Muscle of back (tissue), 11 donors: ENCODE results near the gene GPR146. TPM values are rescaled to one million over a fixed set of nuclear protein-coding genes. Genes with fewer than 3 reads are reported as not detected.

Experiments
- DNase-seq, 3 donors: peaks; one replicate each; pipeline versions ENCODE4 v3.0.0 to v3.0.0-alpha.2; 2013
- polyA plus RNA-seq, 10 donors: library from polyadenylated mRNA; unstranded; fragments of 120-200 nt; gene quantifications; one replicate each; pipeline ENCODE4 v1.2.1, GENCODE V29; 2013; ENCODE audit not compliant: insufficient read length in 10 of 10

Gene GPR146
- polyA plus RNA-seq, 10 donors, result 1.4 to 4.4 (median 3.2) TPM

- DNase-seq, result no peak
Measured at GRCh38 chr7:1106063-1106792, 61.9 kb downstream of the GPR146 start.

GRCh38 chr7:1106793-1107421, 62.6 kb downstream of the GPR146 start:
- no peak for DNase-seq

GRCh38 chr7:1108264-1108920, 64.0 kb downstream of the GPR146 start:
- DNase-seq, result no peak

Other genes starting within 250 kb of the GPR146 start
- gene SUN1, start 212.1 kb upstream of the GPR146 start, polyA plus RNA-seq, result 100 to 1,000 TPM; 148 to 229 (median 179) TPM
- gene GET4, start 168.0 kb upstream of the GPR146 start, polyA plus RNA-seq, result 10 to 100 TPM; 27.5 to 39.4 (median 36.7) TPM
- gene ADAP1, start 89.9 kb upstream of the GPR146 start, polyA plus RNA-seq, result 1 to 10 TPM; 1.4 to 4.3 (median 2.3) TPM
- 10 to 100 TPM in 6 of 10 donors, 1 to 10 TPM in 4; 7.0 to 12.4 (median 10.5) TPM for gene COX19, start 69.0 kb upstream of the GPR146 start, polyA plus RNA-seq
- 10 to 100 TPM in 2 of 10 donors, under 1 TPM in 8; 0.27 to 11.0 (median 0.36) TPM for gene CYP2W1, start 61.4 kb upstream of the GPR146 start, polyA plus RNA-seq
- 10 to 100 TPM in 5 of 10 donors, 1 to 10 TPM in 5; 6.5 to 15.5 (median 9.9) TPM for gene GPER1, start 43.6 kb downstream of the GPR146 start, polyA plus RNA-seq
- gene ZFAND2A, start 115.7 kb downstream of the GPR146 start, polyA plus RNA-seq, result 10 to 100 TPM; 10.2 to 17.9 (median 13.8) TPM
- under 1 TPM in 3 of 10 donors, not detected in 7; 0.09 to 0.46 (median 0.26) TPM for gene UNCX, start 188.3 kb downstream of the GPR146 start, polyA plus RNA-seq